ENCODE data around the gene AOAH. TPM values are rescaled to one million over a fixed set of nuclear protein-coding genes. Genes with fewer than 3 reads are reported as not detected.

The AOAH gene
- total and polyA plus RNA-seq, 2 of the 13 experiments (the other 11 are each of a cell fraction or from before 2014, with no cell fraction given), result not detected

- no peak overlapping the region for H2AFZ ChIP-seq (ENCODE audit: low read length)
- no peak overlapping the region for H3K9ac ChIP-seq (ENCODE audit: insufficient read depth, low read depth, low read length)
- ChIA-PET CTCF (ENCODE audit: low intra/inter-chr PET ratio, low total read pairs) (no interaction called here), POLR2A (no interaction called here)
- FAIRE-seq (no peak), DNase-seq (ENCODE audit: low spot score) (no peak), ATAC-seq (no peak)
- H4K20me1 ChIP-seq (ENCODE audit: insufficient read depth, low read length), result no peaks in the 10 kb centered on the region
- H3K27me3 ChIP-seq (ENCODE audit: control insufficient read depth in 1 of 2, insufficient read depth in 2 of 2, low read length in 2 of 2), result 0 out of 5 replicates have a peak, but pooled peaks cover 0 to 4% of the 10 kb centered on the region in 2 experiments
- 3% methylated on average over 4 of the region's 4 CpGs for WGBS (ENCODE audit: low lambda C conversion rate)
- no TSS peak for BruUV-seq (replicated peaks)
- no peak for TF ChIP-seq BCL3 (CRISPR knock-in tag; IDR thresholded peaks at IDR 0.05)
- TF ChIP-seq ZNF563 (CRISPR knock-in tag; IDR thresholded peaks at IDR 0.05), result no peak
- TF ChIP-seq CCDC6 (CRISPR knock-in tag; IDR thresholded peaks at IDR 0.05), result no peak
- no peak for TF ChIP-seq FOXJ3 (CRISPR knock-in tag; IDR thresholded peaks at IDR 0.05; ENCODE audit: borderline replicate concordance)
- TF ChIP-seq, protein P1, sequence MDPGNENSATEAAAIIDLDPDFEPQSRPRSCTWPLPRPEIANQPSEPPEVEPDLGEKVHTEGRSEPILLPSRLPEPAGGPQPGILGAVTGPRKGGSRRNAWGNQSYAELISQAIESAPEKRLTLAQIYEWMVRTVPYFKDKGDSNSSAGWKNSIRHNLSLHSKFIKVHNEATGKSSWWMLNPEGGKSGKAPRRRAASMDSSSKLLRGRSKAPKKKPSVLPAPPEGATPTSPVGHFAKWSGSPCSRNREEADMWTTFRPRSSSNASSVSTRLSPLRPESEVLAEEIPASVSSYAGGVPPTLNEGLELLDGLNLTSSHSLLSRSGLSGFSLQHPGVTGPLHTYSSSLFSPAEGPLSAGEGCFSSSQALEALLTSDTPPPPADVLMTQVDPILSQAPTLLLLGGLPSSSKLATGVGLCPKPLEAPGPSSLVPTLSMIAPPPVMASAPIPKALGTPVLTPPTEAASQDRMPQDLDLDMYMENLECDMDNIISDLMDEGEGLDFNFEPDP (CRISPR knock-in tag; conservative IDR thresholded peaks at IDR 0.05), result no peak
- no peak for TF ChIP-seq ZFP82 (CRISPR knock-in tag; IDR thresholded peaks at IDR 0.05; ENCODE audit: borderline replicate concordance)
- no peak for TF ChIP-seq MLXIP (CRISPR knock-in tag; IDR thresholded peaks at IDR 0.05; ENCODE audit: borderline replicate concordance)
- no peaks in the 10 kb centered on the region for H3K79me2 ChIP-seq (ENCODE audit: insufficient read depth, low read length)
- H3K4me1 ChIP-seq (ENCODE audit: insufficient read depth, low read length), result no peaks in the 10 kb centered on the region
- intact Hi-C loops (cut with micrococcal nuclease; ENCODE audit: unreplicated experiment), result no loop called here
- H3K27ac ChIP-seq (ENCODE audit: extremely low read length, insufficient read depth, low read length), result no peak overlapping the region
- in situ Hi-C loops (cut with HindIII; ENCODE audit: extremely low pct_ligation_motif_present, low pct_unique_long_range_greater_than_20kb), result no loop called here
- no peaks in the 10 kb centered on the region for H3K9me3 ChIP-seq (ENCODE audit: low read length)
- no peaks in the 10 kb centered on the region for H3K36me3 ChIP-seq (replicated peaks in 1 of 2; ENCODE audit: control insufficient read depth in 1 of 2, insufficient read depth in 2 of 2, low read length in 2 of 2)
- H3K4me2 ChIP-seq (ENCODE audit: low read depth, low read length), result no peak overlapping the region
- no peak overlapping the region for H3K4me3 ChIP-seq (replicated peaks in 1 of 3; ENCODE audit: insufficient read depth in 1 of 3, low read depth in 2 of 3, low read length in 3 of 3)
Observed at GRCh38 chr7:36707898-36708297, 16.4 kb downstream of the AOAH start.

Data from HepG2 (cell line).